ENCODE data around the gene DVL3.

DVL3 gene

GRCh38 chr3:184177767-184178306 is 22.7 kb downstream of the DVL3 start:
- no peak for DNase-seq

GRCh38 chr3:184178521-184179138 is 23.5 kb downstream of the DVL3 start:
- no peak for DNase-seq

DNA sequence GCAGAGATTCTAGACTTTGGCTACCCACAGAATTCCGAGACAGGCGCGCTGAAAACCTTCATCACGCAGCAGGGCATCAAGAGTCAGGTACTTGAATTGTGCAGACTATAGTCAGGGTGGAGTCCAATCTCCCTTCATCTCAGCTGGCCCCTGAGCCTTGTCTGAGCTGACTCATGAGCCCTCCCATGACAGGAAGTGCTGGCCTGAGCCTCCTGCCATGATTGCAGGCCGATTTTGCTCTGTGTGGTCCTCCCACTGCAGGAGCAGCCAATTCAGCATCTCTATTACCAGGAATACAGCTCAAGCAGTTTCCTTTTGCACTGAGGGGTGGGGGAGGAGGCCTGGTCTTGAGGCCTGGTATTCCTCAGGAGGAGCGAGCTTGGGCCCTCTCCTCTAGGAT is 25.0 kb downstream of the DVL3 start:
- DNase-seq = no peak

- DNase-seq = no peak
Observed at GRCh38 chr3:184181596-184181995, 26.4 kb downstream of the DVL3 start.

DNA sequence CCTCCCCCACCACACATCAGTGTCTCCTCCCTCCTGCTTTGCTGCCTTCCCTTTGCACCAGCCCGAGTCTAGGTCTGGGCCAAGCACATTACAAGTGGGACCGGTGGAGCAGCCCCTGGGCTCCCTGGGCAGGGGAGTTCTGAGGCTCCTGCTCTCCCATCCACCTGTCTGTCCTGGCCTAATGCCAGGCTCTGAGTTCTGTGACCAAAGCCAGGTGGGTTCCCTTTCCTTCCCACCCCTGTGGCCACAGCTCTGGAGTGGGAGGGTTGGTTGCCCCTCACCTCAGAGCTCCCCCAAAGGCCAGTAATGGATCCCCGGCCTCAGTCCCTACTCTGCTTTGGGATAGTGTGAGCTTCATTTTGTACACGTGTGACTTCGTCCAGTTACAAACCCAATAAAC is 28.5 kb downstream of the DVL3 start:
- DNase-seq = no peak

- DNase-seq = no peak
Observed at GRCh38 chr3:184184546-184185230, 29.5 kb downstream of the DVL3 start.

GRCh38 chr3:184185461-184186183 is 30.4 kb downstream of the DVL3 start:
- peak; percentile 99 for DNase-seq

DNA sequence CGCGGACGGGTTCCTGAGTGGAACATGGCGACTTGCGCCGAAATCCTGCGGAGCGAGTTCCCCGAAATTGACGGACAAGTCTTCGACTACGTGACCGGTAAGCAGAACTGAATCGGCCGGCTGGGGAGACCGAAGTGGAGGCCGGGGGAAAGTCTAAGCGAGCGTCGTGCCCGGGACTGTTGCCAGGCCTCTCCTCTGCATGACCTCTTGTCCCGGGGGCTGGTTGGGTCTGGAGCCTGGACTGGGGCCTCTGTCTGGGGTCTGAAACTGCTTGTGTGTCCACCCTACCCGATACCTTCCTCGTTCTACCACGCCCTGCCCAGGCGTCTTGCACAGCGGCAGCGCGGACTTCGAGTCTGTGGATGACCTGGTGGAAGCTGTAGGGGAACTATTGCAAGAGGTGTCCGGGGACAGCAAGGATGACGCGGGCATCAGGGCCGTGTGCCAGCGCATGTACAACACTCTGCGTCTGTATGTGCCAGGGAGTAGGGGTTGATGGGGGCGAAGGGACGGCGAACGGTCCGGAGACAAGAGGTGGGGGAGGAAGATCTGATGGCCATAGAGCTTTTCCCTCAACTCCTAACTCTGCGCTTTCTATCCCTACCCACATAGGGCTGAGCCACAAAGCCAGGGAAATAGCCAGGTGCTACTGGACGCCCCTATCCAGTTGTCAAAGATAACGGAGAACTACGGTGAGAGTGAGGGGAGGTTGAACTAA is 31.2 kb downstream of the DVL3 start, which contains the start of gene ABCF3:
Gene ABCF3 (plus strand): TSS at position 16 of the 718 bp plus-strand sequence. CDS start 9 bp downstream, at position 25.
- DNase-seq = no peak

DNA sequence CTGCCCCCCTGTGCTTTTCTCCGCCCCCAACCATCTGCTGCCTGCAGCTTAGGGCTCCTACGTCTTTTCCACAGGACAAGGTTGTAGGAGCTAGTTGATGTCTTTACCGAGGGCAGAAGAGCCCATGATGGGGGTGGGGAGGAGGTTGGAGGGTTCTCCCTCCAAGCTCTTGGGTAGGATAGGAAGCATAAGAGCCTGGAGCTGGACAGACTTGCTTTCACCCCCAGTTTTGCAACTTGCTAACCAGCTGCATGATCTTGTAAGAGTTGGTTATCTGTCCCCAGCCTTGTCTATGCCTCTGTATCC is 31.7 kb downstream of the DVL3 start:
- no peak for DNase-seq

- no peak for DNase-seq
Observed at GRCh38 chr3:184188080-184188479, 32.9 kb downstream of the DVL3 start.

DNA sequence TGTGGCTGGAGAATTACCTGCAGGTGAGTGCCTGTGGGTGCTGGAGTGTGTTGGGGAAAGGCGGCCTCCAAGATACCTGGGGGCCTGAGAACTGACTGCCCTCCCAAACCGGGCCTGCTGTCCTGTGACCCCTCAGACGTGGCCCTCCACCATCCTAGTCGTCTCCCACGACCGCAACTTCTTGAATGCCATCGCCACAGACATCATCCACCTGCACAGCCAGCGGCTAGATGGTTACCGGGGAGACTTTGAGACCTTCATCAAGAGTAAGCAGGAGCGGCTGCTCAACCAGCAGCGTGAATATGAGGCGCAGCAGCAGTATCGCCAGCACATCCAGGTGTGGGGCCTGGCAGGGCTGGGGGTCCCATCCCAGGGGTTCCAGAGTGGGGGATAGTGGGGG is 34.2 kb downstream of the DVL3 start:
- DNase-seq = no peak

DNA sequence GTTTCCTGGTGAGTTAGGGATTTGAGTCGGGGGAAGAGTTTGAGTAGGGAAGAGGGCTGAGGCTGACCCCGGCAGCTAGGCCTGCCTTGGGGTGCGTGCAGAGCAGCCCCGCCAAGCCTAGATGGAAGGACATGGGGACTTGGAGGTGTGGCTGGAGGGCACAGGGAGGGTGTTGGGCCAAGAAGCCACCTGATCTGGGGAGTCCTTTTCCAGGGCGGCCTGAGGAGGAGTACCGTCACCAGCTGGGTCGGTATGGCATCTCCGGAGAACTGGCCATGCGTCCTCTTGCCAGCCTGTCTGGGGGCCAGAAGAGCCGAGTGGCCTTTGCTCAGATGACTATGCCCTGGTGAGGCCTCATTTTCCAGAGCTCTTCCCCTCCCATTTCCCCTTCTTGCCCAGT is 37.7 kb downstream of the DVL3 start:
- no peak for DNase-seq

DNA sequence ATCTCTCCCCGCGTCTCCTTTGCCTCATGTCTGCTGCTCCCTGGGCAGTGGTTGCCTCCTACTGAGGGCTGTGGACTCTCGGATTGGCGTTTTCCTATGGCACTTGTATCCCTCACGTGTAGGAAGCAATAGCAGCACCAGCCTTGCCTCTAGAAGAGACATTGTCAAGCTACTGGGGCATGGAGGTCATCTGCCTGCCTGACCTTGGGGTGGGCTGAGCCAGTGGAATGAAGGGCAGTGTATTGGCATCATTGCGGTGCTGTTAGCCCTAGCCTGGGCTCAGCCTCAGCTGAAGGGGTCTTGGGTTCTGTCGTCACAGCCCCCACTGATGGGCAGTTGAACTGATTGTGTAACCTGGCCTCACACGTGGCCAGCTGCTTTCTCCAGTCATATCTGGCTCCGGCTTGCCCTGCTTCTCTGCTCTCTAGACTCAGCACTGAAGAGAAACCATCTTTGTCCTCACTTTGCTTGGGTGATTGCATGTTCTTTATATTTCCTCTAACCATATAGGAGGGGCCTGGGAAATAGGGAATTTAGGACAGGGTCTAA is 38.9 kb downstream of the DVL3 start:
- no peak for DNase-seq

GRCh38 chr3:184196536-184196935 is 41.4 kb downstream of the DVL3 start:
- DNase-seq = no peak

GRCh38 chr3:184198509-184198908 is 43.3 kb downstream of the DVL3 start:
- DNase-seq = no peak

DNA sequence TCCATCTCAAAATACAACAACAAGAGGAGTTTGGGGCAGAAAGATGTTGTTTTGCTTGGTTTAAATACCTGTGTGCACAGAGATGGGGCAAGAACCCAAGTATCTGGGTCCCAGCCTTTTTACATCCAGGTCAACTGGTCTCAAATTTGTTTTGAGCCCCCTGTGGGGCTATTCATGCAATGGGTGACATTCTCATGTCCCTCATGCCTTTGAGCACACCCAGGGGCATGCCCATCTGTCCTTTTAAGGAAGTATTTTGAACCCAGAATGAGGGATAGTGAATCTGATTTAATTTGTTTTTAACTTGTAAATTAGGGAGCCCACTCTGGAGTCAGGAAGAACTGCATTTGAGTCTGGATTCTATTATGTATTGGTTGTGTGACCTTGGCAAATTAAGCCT is 45.6 kb downstream of the DVL3 start:
- no peak for DNase-seq

DNA sequence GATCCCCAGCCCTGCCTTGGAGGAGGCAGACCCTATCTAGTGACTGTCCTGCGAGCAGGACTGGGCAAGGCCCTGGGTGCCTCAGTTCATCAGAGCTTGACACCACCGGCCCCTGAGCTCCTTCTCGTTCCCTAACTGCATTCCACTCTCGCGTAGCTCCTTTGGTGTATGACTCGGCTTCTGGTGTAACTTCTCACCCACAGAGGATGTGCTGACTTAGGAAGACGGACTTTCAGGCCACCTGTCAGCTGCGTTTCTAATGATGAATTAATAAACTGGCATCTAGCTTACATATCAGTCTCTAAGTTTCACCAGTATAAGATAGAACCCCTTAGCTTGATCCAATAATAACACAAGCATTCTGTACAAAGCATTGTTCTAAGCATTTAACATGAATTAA is 48.3 kb downstream of the DVL3 start:
- DNase-seq = no peak

- DNase-seq = no peak
Observed at GRCh38 chr3:184209146-184209923, 54.2 kb downstream of the DVL3 start.

DNA sequence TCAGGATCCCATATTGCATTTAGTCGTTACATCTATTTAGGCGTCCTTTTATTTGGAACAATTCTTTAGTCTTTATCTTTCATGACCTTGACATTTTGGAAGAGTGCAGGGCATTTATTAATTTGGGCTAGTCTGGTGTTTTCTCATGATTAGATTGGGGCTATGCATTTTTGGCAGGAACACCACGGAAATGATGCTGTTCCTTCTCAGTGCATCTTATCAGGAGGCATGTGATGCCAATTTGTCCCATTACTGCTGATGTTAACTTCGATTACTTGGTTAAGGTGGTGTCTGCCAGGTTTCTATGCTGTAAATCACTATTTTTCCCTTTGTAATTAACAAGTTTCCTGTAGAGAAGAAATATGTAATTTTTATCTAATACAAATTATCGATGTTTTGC is 56.1 kb downstream of the DVL3 start:
- no peak for DNase-seq

DNA sequence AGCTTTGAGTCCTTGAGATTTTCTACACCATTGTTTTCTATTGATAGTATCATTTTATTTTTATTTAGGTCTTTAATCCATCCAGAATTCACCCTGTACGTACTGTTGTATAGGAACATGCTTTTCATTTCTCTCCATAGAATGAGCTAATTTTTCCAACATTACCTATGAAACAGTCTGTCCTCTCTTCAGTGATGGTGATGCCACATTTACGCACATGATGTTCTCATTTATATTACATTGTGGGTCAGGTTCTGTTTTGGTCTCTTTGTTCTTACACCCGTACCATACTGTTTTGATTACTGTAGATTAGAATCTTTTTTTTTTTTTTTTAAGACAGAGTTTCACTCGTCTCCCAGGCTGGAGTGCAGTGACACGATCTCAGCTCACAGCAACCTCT is 56.5 kb downstream of the DVL3 start:
- no peak for DNase-seq

DNA sequence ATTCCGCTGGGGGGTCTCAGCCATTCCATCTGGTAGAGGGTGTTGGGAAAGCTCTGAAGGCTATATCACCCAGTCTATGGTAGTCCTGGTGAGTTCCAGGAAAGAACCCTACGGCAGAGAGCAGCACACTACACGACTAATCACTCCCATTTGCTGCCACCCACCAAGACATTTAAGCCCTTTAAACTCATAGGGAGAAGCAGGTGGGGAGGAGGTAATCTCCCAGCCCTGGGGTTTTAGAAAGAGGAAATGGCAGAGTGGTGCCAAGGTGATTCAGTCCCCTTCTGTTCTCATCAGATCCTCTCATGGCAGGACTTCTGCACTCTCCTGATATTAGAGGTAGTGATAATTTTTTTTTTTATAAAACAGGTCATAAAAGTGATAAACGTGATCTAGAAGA is 63.6 kb downstream of the DVL3 start:
- DNase-seq = no peak

DNA sequence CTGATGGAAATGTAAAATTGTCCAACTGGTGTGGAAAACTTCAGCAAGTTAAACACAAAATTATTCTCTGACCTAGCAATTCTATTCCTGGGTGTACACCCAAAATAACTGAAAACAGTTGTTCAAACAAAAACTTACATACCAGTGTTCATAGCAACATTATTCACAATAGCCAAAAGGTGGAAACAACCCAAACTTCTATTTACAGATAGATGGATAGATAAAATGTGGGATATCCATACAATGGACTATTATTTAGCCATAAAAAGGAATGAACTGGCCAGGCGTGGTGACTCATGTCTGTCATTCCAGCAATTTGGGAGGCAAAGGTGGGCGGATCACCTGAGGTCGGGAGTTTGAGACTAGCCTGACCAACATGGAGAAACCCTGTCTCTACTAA is 67.3 kb downstream of the DVL3 start:
- DNase-seq = no peak
